H9 (cell line): ENCODE measurements around the gene DCP1A. TPM values are rescaled to one million over a fixed set of nuclear protein-coding genes. Genes with fewer than 3 reads are reported as not detected.

Source experiments
- DNase-seq: peaks from one replicate; pipeline ENCODE4 v3.0.0-alpha.2; 2017
- H2AFZ ChIP-seq: one replicate; pipeline ENCODE4 v1.6.1; 2013; ENCODE audit warnings: mild to moderate bottlenecking, low read length, control low read depth, moderate library complexity
- H2AK5ac ChIP-seq: 2 replicates; pipeline ENCODE4 v1.6.1; 2013; ENCODE audit warnings: low read length, control low read depth, mixed read lengths; ENCODE audit not compliant: insufficient read length
- H2BK120ac ChIP-seq: one replicate; pipeline ENCODE4 v1.6.1; 2013; ENCODE audit warnings: low read depth, mild to moderate bottlenecking, low read length, control low read depth, inconsistent platforms; ENCODE audit not compliant: poor library complexity, severe bottlenecking
- H2BK12ac ChIP-seq: 2 replicates; pipeline ENCODE4 v1.6.1; 2013; ENCODE audit warnings: low read length, control low read depth, mixed read lengths, low read depth; ENCODE audit not compliant: insufficient read length
- H2BK15ac ChIP-seq: 2 replicates; pipeline ENCODE4 v1.6.1; 2013; ENCODE audit warnings: low read depth, low read length, control low read depth
- H2BK20ac ChIP-seq: one replicate; pipeline ENCODE4 v1.6.1; 2013; ENCODE audit warnings: low read depth, mild to moderate bottlenecking, low read length, control low read depth, inconsistent platforms; ENCODE audit not compliant: poor library complexity, severe bottlenecking
- H2BK5ac ChIP-seq: 2 replicates; pipeline ENCODE4 v1.6.1; 2013; ENCODE audit warnings: low read length, control low read depth, mixed read lengths; ENCODE audit not compliant: insufficient read length
- H3K14ac ChIP-seq: 2 replicates; pipeline ENCODE4 v1.6.1; 2013; ENCODE audit warnings: low read length, control low read depth; ENCODE audit not compliant: insufficient read depth
- H3K18ac ChIP-seq: 2 replicates; pipeline ENCODE4 v1.6.1; 2013; ENCODE audit warnings: low read depth, mild to moderate bottlenecking, mixed read lengths, low read length, control low read depth; ENCODE audit not compliant: insufficient read length
- H3K23ac ChIP-seq: 2 replicates; pipeline ENCODE4 v1.6.1; 2013; ENCODE audit warnings: low read length, control low read depth, mixed read lengths, low read depth; ENCODE audit not compliant: insufficient read length
- H3K23me2 ChIP-seq: 2 replicates; pipeline ENCODE4 v1.6.1; 2013; ENCODE audit warnings: low read depth, mild to moderate bottlenecking, mixed read lengths, low read length, control low read depth; ENCODE audit not compliant: insufficient read length, poor library complexity, severe bottlenecking
- H3K27ac ChIP-seq: 2 replicates; pipeline ENCODE4 v1.5.1; 2013; ENCODE audit warnings: low read length, control low read depth, mixed read lengths, low read depth; ENCODE audit not compliant: insufficient read length
- H3K27me3 ChIP-seq: 2 replicates; pipeline ENCODE4 v1.6.1; 2013; ENCODE audit warnings: low read length, control low read depth, inconsistent platforms; ENCODE audit not compliant: insufficient read depth
- H3K4ac ChIP-seq: 2 replicates; pipeline ENCODE4 v1.6.1; 2013; ENCODE audit warnings: low read depth, mild to moderate bottlenecking, control low read depth, inconsistent platforms, low read length, moderate library complexity
- H3K4me1 ChIP-seq: 2 replicates; pipeline ENCODE4 v1.6.1; 2013; ENCODE audit warnings: low read length, control low read depth, inconsistent platforms; ENCODE audit not compliant: insufficient read depth
- H3K4me2 ChIP-seq: 2 replicates; pipeline ENCODE4 v1.6.1; 2013; ENCODE audit warnings: low read length, control low read depth, mixed read lengths; ENCODE audit not compliant: insufficient read length, insufficient read depth
- H3K56ac ChIP-seq: 2 replicates; pipeline ENCODE4 v1.6.1; 2013; ENCODE audit warnings: low read depth, mild to moderate bottlenecking, mixed read lengths, low read length, control low read depth; ENCODE audit not compliant: insufficient read length
- H3K79me1 ChIP-seq: 2 replicates; pipeline ENCODE4 v1.6.1; 2013; ENCODE audit warnings: low read depth, mild to moderate bottlenecking, moderate library complexity, low read length, control low read depth, inconsistent platforms; ENCODE audit not compliant: insufficient read depth, poor library complexity, severe bottlenecking
- H3K79me2 ChIP-seq: 2 replicates; pipeline ENCODE4 v1.6.1; 2013; ENCODE audit warnings: low read length, control low read depth, inconsistent platforms; ENCODE audit not compliant: insufficient read depth
- H3K9ac ChIP-seq: 2 replicates; pipeline ENCODE4 v1.6.1; 2013; ENCODE audit warnings: low read length, control low read depth, mixed read lengths; ENCODE audit not compliant: insufficient read length; ENCODE audit errors: extremely low read depth
- H3K9me3 ChIP-seq: one replicate; pipeline ENCODE4 v1.6.1; 2013; ENCODE audit warnings: low read depth, low read length, inconsistent platforms; ENCODE audit not compliant: control insufficient read depth
- H3T11ph ChIP-seq: one replicate; pipeline ENCODE4 v1.6.1; 2013; ENCODE audit warnings: mild to moderate bottlenecking, low read length, control low read depth, inconsistent platforms
- H4K20me1 ChIP-seq: one replicate; pipeline ENCODE4 v1.6.1; 2013; ENCODE audit not compliant: control insufficient read depth, insufficient read length, insufficient read depth
- H4K5ac ChIP-seq: 2 replicates; pipeline ENCODE4 v1.6.1; 2013; ENCODE audit warnings: low read depth, mild to moderate bottlenecking, mixed read lengths, low read length, control low read depth; ENCODE audit not compliant: insufficient read length
- H4K8ac ChIP-seq: replicated peaks from 2 replicates; pipeline ENCODE4 v1.6.1; 2013; ENCODE audit warnings: low read length, control low read depth, mixed read lengths, low read depth; ENCODE audit not compliant: insufficient read length
- H4K91ac ChIP-seq: 2 replicates; pipeline ENCODE4 v1.6.1; 2013; ENCODE audit warnings: low read depth, mild to moderate bottlenecking, moderate library complexity, mixed read lengths, low read length, control low read depth; ENCODE audit not compliant: insufficient read length
- H3K27ac Mint-ChIP-seq, 3 experiments: 2 replicates in 2 of 3; 3 replicates in 1 of 3; pipeline ENCODE4 v1.8.0; 2020 to 2021; ENCODE audit warnings: mixed read lengths in 3 of 3, mild to moderate bottlenecking in 1 of 3, moderate library complexity in 1 of 3
- H3K27me3 Mint-ChIP-seq: 2 replicates; pipeline ENCODE4 v1.8.0; 2021; ENCODE audit warnings: low read depth, mild to moderate bottlenecking, moderate library complexity, mixed read lengths
- H3K36me3 Mint-ChIP-seq, 3 experiments: 2 replicates in 2 of 3; 3 replicates in 1 of 3; pipeline ENCODE4 v1.8.0; 2020 to 2021; ENCODE audit warnings: low read depth in 3 of 3, mixed read lengths in 3 of 3; ENCODE audit not compliant: insufficient read depth in 1 of 3
- H3K4me1 Mint-ChIP-seq, 2 experiments: 2 replicates each; pipeline ENCODE4 v1.8.0; 2020; ENCODE audit warnings: mixed read lengths in 2 of 2
- H3K4me3 Mint-ChIP-seq, 2 experiments: 2 replicates in 1 of 2; 3 replicates in 1 of 2; pipeline ENCODE4 v1.8.0; 2020 to 2021; ENCODE audit warnings: mild to moderate bottlenecking in 2 of 2, mixed read lengths in 2 of 2, moderate library complexity in 1 of 2
- H3K9me3 Mint-ChIP-seq, 2 experiments: 2 replicates in 1 of 2; 3 replicates in 1 of 2; pipeline ENCODE4 v1.8.0; 2020; ENCODE audit warnings: mild to moderate bottlenecking in 2 of 2, mixed read lengths in 2 of 2, moderate library complexity in 1 of 2
- WGBS: extraction: QIAGEN DNeasy Blood & Tissue Kit; methylation state at CpG from one replicate; pipeline ENCODE4 v1.1.7; 2013; ENCODE audit warnings: missing lambda C conversion rate, low lambda C conversion rate, mixed read lengths; ENCODE audit not compliant: insufficient read length; ENCODE audit errors: extremely low coverage; 5-methylcytosine and 5-hydroxymethylcytosine counted together
- total RNA-seq: library from RNA; stranded (reverse); gene quantifications from 2 replicates; pipeline ENCODE4 v1.2.1, GENCODE V29; 2021
- TF ChIP-seq, protein P1 (sequence below): fragments of 200-600 bp; sonication (generic); conservative IDR thresholded peaks from 3 replicates; pipeline ENCODE4 v1.8.0; 2021; ENCODE audit warnings: antibody characterized with exemption, mild to moderate bottlenecking

Gene DCP1A
- total RNA-seq, 1 experiment from 2014 or later, result 17.8 TPM

DNA sequence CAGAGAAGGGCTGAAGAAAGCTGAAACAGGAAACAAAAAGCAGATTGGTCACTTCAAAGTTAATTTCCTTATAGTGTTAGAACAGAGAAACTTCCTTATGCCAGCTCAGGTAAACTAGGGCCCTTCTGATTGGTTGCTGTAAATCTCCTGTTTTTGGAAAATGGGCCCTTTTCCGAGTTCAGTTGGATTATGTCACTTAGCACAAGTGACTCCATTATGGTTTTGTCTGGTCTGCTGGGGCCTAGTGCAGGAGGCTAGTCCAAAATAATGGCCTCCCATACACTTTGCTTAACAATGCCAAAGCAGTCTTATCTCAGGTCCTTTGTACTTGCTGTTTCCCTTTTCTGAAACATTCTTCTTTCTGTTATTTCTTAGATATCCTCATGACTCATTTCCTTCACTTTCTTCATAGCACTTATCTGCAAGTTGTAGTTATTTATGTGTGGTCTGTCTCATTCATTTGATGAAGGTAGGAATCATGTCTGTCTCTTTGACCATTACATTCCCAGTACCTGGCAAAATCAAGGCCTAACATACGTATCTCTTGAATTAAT lies 7.7 kb upstream of the DCP1A start:
- TF ChIP-seq, protein P1, sequence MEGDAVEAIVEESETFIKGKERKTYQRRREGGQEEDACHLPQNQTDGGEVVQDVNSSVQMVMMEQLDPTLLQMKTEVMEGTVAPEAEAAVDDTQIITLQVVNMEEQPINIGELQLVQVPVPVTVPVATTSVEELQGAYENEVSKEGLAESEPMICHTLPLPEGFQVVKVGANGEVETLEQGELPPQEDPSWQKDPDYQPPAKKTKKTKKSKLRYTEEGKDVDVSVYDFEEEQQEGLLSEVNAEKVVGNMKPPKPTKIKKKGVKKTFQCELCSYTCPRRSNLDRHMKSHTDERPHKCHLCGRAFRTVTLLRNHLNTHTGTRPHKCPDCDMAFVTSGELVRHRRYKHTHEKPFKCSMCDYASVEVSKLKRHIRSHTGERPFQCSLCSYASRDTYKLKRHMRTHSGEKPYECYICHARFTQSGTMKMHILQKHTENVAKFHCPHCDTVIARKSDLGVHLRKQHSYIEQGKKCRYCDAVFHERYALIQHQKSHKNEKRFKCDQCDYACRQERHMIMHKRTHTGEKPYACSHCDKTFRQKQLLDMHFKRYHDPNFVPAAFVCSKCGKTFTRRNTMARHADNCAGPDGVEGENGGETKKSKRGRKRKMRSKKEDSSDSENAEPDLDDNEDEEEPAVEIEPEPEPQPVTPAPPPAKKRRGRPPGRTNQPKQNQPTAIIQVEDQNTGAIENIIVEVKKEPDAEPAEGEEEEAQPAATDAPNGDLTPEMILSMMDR, result no peak
- Mint-ChIP-seq H3K4me3 (no peak overlapping the region), H3K36me3 (no peaks in the 10 kb centered on the region), H3K27me3 (no peaks in the 10 kb centered on the region), H3K9me3 (no peaks in the 10 kb centered on the region), H3K27ac (no peak overlapping the region; a peak in 1 of 7 replicates), H3K4me1 (peaks cover 3% of the 10 kb centered on the region in 2 experiments; a peak in 2 of 4 replicates)
- H3K27me3 ChIP-seq, result no peaks in the 10 kb centered on the region
- H2AK5ac ChIP-seq, result no peak overlapping the region
- H2BK12ac ChIP-seq, result no peak overlapping the region
- no peak for DNase-seq
- H2AFZ ChIP-seq, result no peak overlapping the region
- no peak overlapping the region for H4K8ac ChIP-seq
- no peak overlapping the region for H3K56ac ChIP-seq
- no peak overlapping the region for H2BK20ac ChIP-seq
- H3T11ph ChIP-seq, result no peak overlapping the region
- no peak overlapping the region for H2BK15ac ChIP-seq
- WGBS, result no CpG with 5 or more reads among the region's 2 CpGs
- H2BK120ac ChIP-seq, result no peak overlapping the region
- H2BK5ac ChIP-seq, result no peak overlapping the region
- no peak overlapping the region for H3K23ac ChIP-seq
- H3K23me2 ChIP-seq, result no peaks in the 10 kb centered on the region
- no peaks in the 10 kb centered on the region for H3K79me1 ChIP-seq
- H3K14ac ChIP-seq, result no peak overlapping the region
- no peak overlapping the region for H3K9ac ChIP-seq
- H3K9me3 ChIP-seq, result no peaks in the 10 kb centered on the region
- H3K4me1 ChIP-seq, result no peaks in the 10 kb centered on the region
- H3K4ac ChIP-seq, result no peak overlapping the region
- no peak overlapping the region for H3K27ac ChIP-seq
- H4K5ac ChIP-seq, result no peak overlapping the region
- no peaks in the 10 kb centered on the region for H4K20me1 ChIP-seq
- H3K4me2 ChIP-seq, result no peak overlapping the region
- no peak overlapping the region for H4K91ac ChIP-seq
- no peaks in the 10 kb centered on the region; the same call in 1 of the 2 replicates for H3K79me2 ChIP-seq
- no peak overlapping the region for H3K18ac ChIP-seq
